PFSK-1 (cell line): ENCODE results near the gene MBD5.

Experiments used
- SIN3A ChIP-seq: IDR thresholded peaks from 2 replicates; pipeline ENCODE4 v1.6.1; 2012; ENCODE audit warnings: mild to moderate bottlenecking, low read length, moderate library complexity, borderline replicate concordance; ENCODE audit not compliant: insufficient read depth
- TAF1 ChIP-seq: IDR thresholded peaks from 2 replicates; pipeline ENCODE4 v1.6.1; 2012; ENCODE audit warnings: low read length, control low read depth, borderline replicate concordance; ENCODE audit not compliant: insufficient read depth

DNA sequence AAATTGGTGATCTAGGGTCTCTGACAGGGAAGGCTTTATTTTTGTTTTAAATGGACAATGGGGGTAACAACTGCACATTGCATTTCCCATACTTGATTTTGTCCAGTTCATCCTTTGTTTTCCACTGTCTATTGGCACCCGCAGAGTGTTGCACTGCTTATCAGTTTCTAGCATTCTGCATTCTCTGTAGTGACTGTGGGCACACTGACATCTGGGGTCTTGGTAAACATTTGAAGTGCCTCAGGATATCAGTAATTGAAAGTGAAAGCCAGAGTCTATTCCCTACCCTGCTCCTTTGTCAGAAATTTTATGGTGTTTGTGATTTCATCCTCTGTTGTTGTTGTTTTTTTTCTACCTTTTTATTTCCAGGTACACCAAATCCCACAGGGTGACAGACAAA is 491.6 kb downstream of the MBD5 start:
- TF ChIP-seq TAF1 (no peak), SIN3A (no peak)
